ENCODE data around the gene RBM6. TPM values are rescaled to one million over a fixed set of nuclear protein-coding genes. Genes with fewer than 3 reads are reported as not detected.
"Not testable (repeated sequence)": the region's sequence is repeated elsewhere in the genome, so short reads cannot be mapped to it uniquely, and the experiment has no call there.

The RBM6 gene
- total RNA-seq, 6 experiments from 2014 or later, result 32.5 to 41.6 (median 34.5) TPM

DNA sequence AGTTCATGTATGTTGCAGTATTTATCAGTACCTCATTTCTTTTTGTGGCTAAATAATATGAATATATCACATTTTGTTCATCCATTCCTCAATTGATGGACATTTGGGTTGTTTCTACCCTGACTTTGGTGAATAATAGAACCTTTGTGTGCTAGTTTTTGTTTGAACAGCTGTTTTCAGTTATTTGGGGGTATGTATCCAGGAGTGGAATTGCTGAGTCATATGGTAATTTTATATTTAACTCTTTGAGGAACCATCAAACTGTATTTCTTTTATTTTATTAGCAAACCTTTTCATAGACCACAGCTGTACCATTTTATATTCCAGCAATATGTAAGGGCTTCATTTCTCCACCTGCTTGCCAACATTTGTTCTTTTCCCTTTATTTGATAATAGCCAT, 110.4 kb downstream of the RBM6 start:
- H3K36me3 Mint-ChIP-seq (ENCODE audit: low read depth), result peaks cover 24% of the 10 kb centered on the region
- peak; percentile 68 for DNase-seq
- TF ChIP-seq, protein P1, sequence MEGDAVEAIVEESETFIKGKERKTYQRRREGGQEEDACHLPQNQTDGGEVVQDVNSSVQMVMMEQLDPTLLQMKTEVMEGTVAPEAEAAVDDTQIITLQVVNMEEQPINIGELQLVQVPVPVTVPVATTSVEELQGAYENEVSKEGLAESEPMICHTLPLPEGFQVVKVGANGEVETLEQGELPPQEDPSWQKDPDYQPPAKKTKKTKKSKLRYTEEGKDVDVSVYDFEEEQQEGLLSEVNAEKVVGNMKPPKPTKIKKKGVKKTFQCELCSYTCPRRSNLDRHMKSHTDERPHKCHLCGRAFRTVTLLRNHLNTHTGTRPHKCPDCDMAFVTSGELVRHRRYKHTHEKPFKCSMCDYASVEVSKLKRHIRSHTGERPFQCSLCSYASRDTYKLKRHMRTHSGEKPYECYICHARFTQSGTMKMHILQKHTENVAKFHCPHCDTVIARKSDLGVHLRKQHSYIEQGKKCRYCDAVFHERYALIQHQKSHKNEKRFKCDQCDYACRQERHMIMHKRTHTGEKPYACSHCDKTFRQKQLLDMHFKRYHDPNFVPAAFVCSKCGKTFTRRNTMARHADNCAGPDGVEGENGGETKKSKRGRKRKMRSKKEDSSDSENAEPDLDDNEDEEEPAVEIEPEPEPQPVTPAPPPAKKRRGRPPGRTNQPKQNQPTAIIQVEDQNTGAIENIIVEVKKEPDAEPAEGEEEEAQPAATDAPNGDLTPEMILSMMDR (IDR thresholded peaks at IDR 0.05), result no peak
- H3K4me3 Mint-ChIP-seq, result peak overlapping the region; percentile 63
- no peaks in the 10 kb centered on the region for H3K27me3 Mint-ChIP-seq (ENCODE audit: insufficient read depth)
- peak overlapping the region; percentile 90 for H3K27ac Mint-ChIP-seq
- H3K9me3 Mint-ChIP-seq, result no peaks in the 10 kb centered on the region
- peaks cover 24% of the 10 kb centered on the region for H3K4me1 Mint-ChIP-seq (ENCODE audit: low read depth)

DNA sequence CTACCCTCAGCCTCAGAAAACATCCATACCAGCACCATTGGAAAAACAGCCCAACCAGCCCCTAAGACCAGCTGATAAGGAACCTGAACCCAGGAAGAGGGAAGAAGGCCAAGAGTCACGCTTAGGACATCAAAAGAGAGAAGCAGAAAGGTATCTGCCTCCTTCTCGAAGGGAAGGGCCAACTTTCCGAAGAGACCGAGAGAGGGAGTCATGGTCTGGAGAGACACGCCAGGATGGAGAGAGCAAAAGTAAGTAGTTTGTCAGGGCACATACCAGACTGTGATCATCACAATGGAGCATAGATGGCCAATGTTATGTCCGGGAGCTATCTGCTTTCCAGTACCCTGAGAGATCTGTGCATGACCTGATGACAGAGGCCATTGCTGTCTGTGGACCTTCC, 117.8 kb downstream of the RBM6 start:
- Mint-ChIP-seq H3K27ac (no peak overlapping the region), H3K4me3 (no peak overlapping the region), H3K4me1 (ENCODE audit: low read depth) (peaks cover 8% of the 10 kb centered on the region), H3K36me3 (ENCODE audit: low read depth) (peaks cover 53% of the 10 kb centered on the region), H3K27me3 (ENCODE audit: insufficient read depth) (no peaks in the 10 kb centered on the region), H3K9me3 (no peaks in the 10 kb centered on the region)
- no peak for DNase-seq
- TF ChIP-seq, protein P1 (IDR thresholded peaks at IDR 0.05), result no peak

DNA sequence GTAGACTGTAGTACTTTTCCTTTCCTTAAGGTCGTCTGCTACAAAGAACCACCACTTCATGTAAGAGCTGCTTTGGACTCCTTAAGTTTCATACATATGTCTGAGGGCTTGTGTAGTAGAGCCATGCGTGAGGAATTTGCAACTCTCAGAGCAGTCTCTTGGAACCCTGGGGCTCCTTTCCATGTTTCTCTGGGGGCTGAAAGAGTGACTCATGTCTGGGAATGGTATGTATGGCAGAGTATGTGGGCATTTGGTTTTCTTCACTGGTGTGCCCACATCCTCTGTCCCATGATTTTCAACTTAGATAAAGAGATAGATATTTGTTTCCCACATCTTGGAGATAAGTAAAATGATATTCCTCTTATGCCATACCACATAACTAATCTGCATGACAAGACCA, 128.2 kb downstream of the RBM6 start:
- DNase-seq, result peak; percentile 38
- Mint-ChIP-seq H3K4me1 (ENCODE audit: low read depth) (peaks cover 15% of the 10 kb centered on the region), H3K9me3 (no peaks in the 10 kb centered on the region), H3K4me3 (no peak overlapping the region), H3K27me3 (ENCODE audit: insufficient read depth) (no peaks in the 10 kb centered on the region), H3K36me3 (ENCODE audit: low read depth) (peaks cover 48% of the 10 kb centered on the region), H3K27ac (peak overlapping the region; percentile 45; the same call in 1 of the 2 replicates)
- TF ChIP-seq, protein P1 (IDR thresholded peaks at IDR 0.05), result no peak

DNA sequence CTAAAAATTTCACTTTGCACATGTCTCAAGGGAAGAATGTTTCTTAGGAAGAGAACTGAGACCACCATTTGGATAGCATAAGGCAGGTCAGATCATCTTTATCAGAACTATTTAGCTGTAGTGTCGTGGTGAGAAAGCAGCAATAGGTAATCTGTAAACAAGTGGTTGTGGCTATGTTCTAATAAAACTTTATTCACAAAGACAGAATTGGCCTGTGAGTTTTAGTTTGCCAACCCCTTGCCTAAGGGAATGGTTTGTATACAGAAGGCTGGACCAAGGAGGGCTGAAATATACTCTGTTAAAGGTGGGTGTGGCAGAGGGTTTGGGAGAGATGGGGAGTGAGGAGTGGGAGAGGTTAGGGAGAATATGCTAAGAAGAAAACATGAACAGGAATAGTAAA, 138.1 kb downstream of the RBM6 start:
- Mint-ChIP-seq H3K4me3 (no peak overlapping the region), H3K9me3 (no peaks in the 10 kb centered on the region), H3K27ac (no peak overlapping the region), H3K4me1 (ENCODE audit: low read depth) (no peaks in the 10 kb centered on the region), H3K36me3 (ENCODE audit: low read depth) (peaks cover 26% of the 10 kb centered on the region), H3K27me3 (ENCODE audit: insufficient read depth) (peaks cover 4% of the 10 kb centered on the region)
- no peak for DNase-seq
- TF ChIP-seq, protein P1 (IDR thresholded peaks at IDR 0.05), result no peak

DNA sequence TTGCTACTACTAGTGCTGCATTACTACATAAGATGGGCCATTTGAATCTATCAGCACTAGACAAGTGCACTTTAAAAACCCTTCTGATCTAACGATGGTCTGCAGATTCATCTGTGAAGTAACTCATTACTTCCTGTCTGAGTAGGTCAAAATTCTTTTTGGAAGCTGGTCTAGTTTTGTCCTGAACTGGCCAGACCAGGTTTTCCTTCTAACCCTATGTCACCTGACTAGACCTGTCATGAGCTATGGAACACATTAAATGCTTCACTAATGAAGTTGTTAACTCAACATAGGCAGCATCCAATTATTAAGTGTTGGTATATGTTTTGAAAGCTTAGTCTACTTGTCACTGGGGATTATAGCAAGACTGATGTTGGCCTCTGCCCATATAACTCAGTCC, 138.7 kb downstream of the RBM6 start:
- peaks cover 20% of the 10 kb centered on the region for H3K36me3 Mint-ChIP-seq (ENCODE audit: low read depth)
- H3K4me1 Mint-ChIP-seq (ENCODE audit: low read depth), result no peaks in the 10 kb centered on the region
- TF ChIP-seq, protein P1 (IDR thresholded peaks at IDR 0.05), result no peak
- H3K4me3 Mint-ChIP-seq, result no peak overlapping the region
- H3K9me3 Mint-ChIP-seq, result no peaks in the 10 kb centered on the region
- H3K27ac Mint-ChIP-seq, result no peak overlapping the region
- DNase-seq, result no peak
- peaks cover 4% of the 10 kb centered on the region for H3K27me3 Mint-ChIP-seq (ENCODE audit: insufficient read depth)

DNA sequence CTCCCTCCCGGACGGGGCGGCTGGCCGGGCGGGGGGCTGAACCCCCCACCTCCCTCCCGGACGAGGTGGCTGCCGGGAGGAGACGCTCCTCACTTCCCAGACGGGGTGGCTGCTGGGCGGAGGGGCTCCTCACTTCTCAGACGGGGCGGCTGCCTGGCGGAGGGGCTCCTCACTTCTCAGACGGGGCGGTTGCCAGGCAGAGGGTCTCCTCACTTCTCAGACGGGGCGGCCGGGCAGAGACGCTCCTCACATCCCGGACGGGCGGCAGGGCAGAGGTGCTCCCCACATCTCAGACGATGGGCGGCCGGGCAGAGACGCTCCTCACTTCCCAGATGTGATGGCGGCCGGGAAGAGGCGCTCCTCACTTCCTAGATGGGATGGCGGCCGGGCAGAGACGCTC, 145.0 kb downstream of the RBM6 start:
- not testable (repeated sequence) for H3K4me1 Mint-ChIP-seq (ENCODE audit: low read depth); DNase-seq; H3K4me3 Mint-ChIP-seq; H3K27ac Mint-ChIP-seq; H3K27me3 Mint-ChIP-seq (ENCODE audit: insufficient read depth); H3K9me3 Mint-ChIP-seq
- H3K36me3 Mint-ChIP-seq (ENCODE audit: low read depth), result peaks cover 15% of the 10 kb centered on the region
